Neutrophil (primary cell): ENCODE data around the gene MFAP4.

ENCODE experiments used
- H3K27ac ChIP-seq: fragments of 200-600 bp; sonication (generic); 2 replicates; pipeline ENCODE4 v1.5.1; 2016; ENCODE audit warnings: mild to moderate bottlenecking, moderate library complexity
- H3K27me3 ChIP-seq: fragments of 200-600 bp; sonication (generic); 2 replicates; pipeline ENCODE4 v1.6.0; 2016; ENCODE audit warnings: mild to moderate bottlenecking
- H3K36me3 ChIP-seq: fragments of 200-600 bp; sonication (generic); 2 replicates; pipeline ENCODE4 v1.5.1; 2017
- H3K4me1 ChIP-seq, 2 experiments: fragments of 200-600 bp in 1 of 2; sonication (generic) in 1 of 2; 1 replicate in 1 of 2; 2 replicates in 1 of 2; pipeline versions ENCODE4 v1.5.1 to v1.6.1; 2013 to 2016; ENCODE audit warnings: low read depth in 1 of 2, low read length in 1 of 2, mild to moderate bottlenecking in 1 of 2, moderate library complexity in 1 of 2; ENCODE audit not compliant: control insufficient read depth in 1 of 2, insufficient read depth in 1 of 2
- H3K4me3 ChIP-seq, 2 experiments: fragments of 200-600 bp in 1 of 2; sonication (generic) in 1 of 2; 1 replicate in 1 of 2; 2 replicates in 1 of 2; pipeline ENCODE4 v1.5.1; 2013 to 2016; ENCODE audit warnings: low read depth in 1 of 2, low read length in 1 of 2, mild to moderate bottlenecking in 1 of 2, moderate library complexity in 1 of 2
- H3K9me3 ChIP-seq: fragments of 200-600 bp; sonication (generic); 2 replicates; pipeline ENCODE4 v1.5.1; 2016
- TF ChIP-seq, protein P1 (sequence below): fragments of 200-600 bp; sonication (generic); IDR thresholded peaks from 2 replicates; pipeline ENCODE4 v1.5.1; 2016; ENCODE audit warnings: antibody characterized with exemption

Gene MFAP4

DNA sequence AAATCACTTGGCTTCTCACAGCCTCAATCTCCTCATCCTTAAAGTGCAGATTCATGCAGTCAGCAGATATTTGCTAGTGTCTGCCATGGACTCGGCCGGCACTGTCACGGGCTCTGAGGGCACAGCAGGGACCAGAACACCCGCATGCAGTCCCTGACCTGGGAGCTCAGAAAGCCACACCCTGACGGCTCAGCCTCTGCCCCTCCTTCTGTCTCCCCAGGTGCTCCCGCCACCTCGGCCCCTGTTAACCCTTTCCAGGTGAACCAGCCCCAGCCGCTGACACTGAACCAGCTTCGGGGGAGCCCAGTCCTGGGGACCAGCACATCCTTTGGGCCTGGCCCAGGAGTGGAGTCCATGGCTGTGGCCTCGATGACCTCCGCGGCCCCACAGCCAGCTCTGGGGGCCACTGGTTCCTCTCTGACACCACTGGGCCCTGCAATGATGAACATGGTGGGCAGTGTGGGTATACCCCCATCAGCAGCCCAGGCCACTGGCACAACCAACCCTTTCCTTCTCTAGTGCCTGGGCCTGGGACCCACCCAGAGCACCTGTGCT is 53.2 kb downstream of the MFAP4 start:
- no peaks in the 10 kb centered on the region for H3K36me3 ChIP-seq

More for the DNA sequence above, 53.2 kb downstream of the MFAP4 start:
- no peaks in the 10 kb centered on the region for H3K9me3 ChIP-seq
- H3K4me1 ChIP-seq = no peaks in the 10 kb centered on the region
- H3K4me3 ChIP-seq = no peak overlapping the region
- peaks cover 51% of the 10 kb centered on the region for H3K27me3 ChIP-seq
- TF ChIP-seq, protein P1, sequence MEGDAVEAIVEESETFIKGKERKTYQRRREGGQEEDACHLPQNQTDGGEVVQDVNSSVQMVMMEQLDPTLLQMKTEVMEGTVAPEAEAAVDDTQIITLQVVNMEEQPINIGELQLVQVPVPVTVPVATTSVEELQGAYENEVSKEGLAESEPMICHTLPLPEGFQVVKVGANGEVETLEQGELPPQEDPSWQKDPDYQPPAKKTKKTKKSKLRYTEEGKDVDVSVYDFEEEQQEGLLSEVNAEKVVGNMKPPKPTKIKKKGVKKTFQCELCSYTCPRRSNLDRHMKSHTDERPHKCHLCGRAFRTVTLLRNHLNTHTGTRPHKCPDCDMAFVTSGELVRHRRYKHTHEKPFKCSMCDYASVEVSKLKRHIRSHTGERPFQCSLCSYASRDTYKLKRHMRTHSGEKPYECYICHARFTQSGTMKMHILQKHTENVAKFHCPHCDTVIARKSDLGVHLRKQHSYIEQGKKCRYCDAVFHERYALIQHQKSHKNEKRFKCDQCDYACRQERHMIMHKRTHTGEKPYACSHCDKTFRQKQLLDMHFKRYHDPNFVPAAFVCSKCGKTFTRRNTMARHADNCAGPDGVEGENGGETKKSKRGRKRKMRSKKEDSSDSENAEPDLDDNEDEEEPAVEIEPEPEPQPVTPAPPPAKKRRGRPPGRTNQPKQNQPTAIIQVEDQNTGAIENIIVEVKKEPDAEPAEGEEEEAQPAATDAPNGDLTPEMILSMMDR = no peak
- H3K27ac ChIP-seq = no peak overlapping the region
